ENCODE results near the gene TARS1. TPM values are rescaled to one million over a fixed set of nuclear protein-coding genes. Genes with fewer than 3 reads are reported as not detected.

Gene TARS1
- total and polyA plus RNA-seq, 2 of the 4 experiments (the other 2 are of a cell fraction) = 90.8 to 175 TPM

DNA sequence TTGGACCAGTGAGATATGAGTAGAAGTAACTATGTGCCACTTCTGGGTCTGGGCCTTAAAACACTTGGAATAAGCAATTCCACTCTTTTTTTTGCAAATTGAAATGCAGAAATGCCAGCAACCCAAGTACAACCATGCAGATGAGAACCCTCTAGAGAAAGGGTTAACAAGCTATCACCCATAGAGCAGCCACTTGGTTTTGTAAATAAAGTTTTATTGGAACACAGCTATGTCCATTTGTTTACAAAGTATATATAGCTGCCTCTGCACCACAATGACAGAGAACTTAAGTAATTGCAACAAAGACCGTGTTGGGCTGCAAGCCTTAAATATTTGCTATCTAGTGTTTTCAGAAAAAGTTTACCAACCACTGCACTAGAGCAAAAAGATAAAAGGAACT lies 9.8 kb upstream of the TARS1 start:
- CTCF ChIA-PET = no interaction called here
- in situ Hi-C loops (cut with MboI; ENCODE audit: low sequenced_read_pairs) = loop anchor here (25.0 kb wide), 1 partner anchor 1031 kb away; no protein-coding TSS in a partner anchor
- no peak for DNase-seq
- no peak overlapping the region for H3K23ac ChIP-seq (ENCODE audit: low read depth, low read length)
- no peaks in the 10 kb centered on the region for H4K20me1 ChIP-seq (ENCODE audit: insufficient read depth, low read length)
- H3K36me3 ChIP-seq (ENCODE audit: control insufficient read depth, insufficient read depth, low read length) = no peaks in the 10 kb centered on the region
- H3K27ac ChIP-seq (ENCODE audit: insufficient read depth, low read length) = no peak overlapping the region
- no peak overlapping the region for H4K91ac ChIP-seq (ENCODE audit: insufficient read depth, low read depth, low read length)
- TF ChIP-seq USF2 (IDR thresholded peaks at IDR 0.05; ENCODE audit: low read depth, low read length) = no peak
- no peaks in the 10 kb centered on the region for H3K79me1 ChIP-seq (ENCODE audit: low read depth in 1 of 2, low read length in 2 of 2)
- no peak overlapping the region for H4K5ac ChIP-seq (ENCODE audit: low read depth, low read length)
- H2AK5ac ChIP-seq (ENCODE audit: low read depth, low read length) = no peak overlapping the region
- H3K18ac ChIP-seq (ENCODE audit: low read depth, low read length) = no peak overlapping the region
- H2BK5ac ChIP-seq (ENCODE audit: low read depth, low read length, poor library complexity, severe bottlenecking) = no peak overlapping the region
- H3K9ac ChIP-seq (ENCODE audit: low read depth, low read length) = no peak overlapping the region
- POLR2A ChIA-PET (ENCODE audit: unreplicated experiment) = interaction anchor here (0.5 kb wide), 2 partner anchors 544 to 723 kb away, joined by 3 to 6 read pairs; no protein-coding TSS in a partner anchor
- ATAC-seq (ENCODE audit: low read depth) = no peak
- H3K9me1 ChIP-seq (ENCODE audit: insufficient read depth, low read length) = no peaks in the 10 kb centered on the region
- H3K14ac ChIP-seq (replicated peaks; ENCODE audit: low read depth, low read length) = no peak overlapping the region
- H2BK15ac ChIP-seq (ENCODE audit: low read depth, low read length) = no peak overlapping the region
- H2BK120ac ChIP-seq (ENCODE audit: low read depth, low read length) = no peak overlapping the region
- H2AFZ ChIP-seq (replicated peaks; ENCODE audit: low read length, poor library complexity) = no peak overlapping the region
- no peak overlapping the region for H3K4ac ChIP-seq (ENCODE audit: low read depth, low read length)
- no peaks in the 10 kb centered on the region for H3K27me3 ChIP-seq (ENCODE audit: control insufficient read depth, insufficient read depth, low read length)
- no peak overlapping the region for H2BK20ac ChIP-seq (ENCODE audit: low read depth, low read length)
- no peak overlapping the region for H4K8ac ChIP-seq (ENCODE audit: low read depth in 2 of 2, low read length in 2 of 2)
- intact Hi-C loops (cut with micrococcal nuclease) = no loop called here
- BruUV-seq (replicated peaks) = no TSS peak
- H3K4me1 ChIP-seq (ENCODE audit: control insufficient read depth, insufficient read depth, low read length) = peaks cover 2% of the 10 kb centered on the region; the same call in 1 of the 2 replicates
- no peak overlapping the region for H2AK9ac ChIP-seq (replicated peaks; ENCODE audit: low read depth, low read length, poor library complexity)
- WGBS, 2 experiments (ENCODE audit: extremely low coverage in 2 of 2, insufficient read length in 1 of 2) = no CpG with 5 or more reads among the region's 1 CpG
- H3K9me3 ChIP-seq (ENCODE audit: control insufficient read depth, insufficient read depth, low read length) = no peaks in the 10 kb centered on the region
- no peak overlapping the region for H3K56ac ChIP-seq (ENCODE audit: extremely low read depth, insufficient read depth, low read length)
- dilution Hi-C loops (cut with HindIII; ENCODE audit: low sequenced_read_pairs, unreplicated experiment) = no loop called here
- H3K4me3 ChIP-seq (ENCODE audit: insufficient read depth, low read depth, low read length) = no peak overlapping the region
- H3K4me2 ChIP-seq (ENCODE audit: low read depth, low read length) = no peak overlapping the region

All from IMR-90 (cell line).